PC-9 (cell line): Measurements from ENCODE around the gene METAP2.

Experiments
- EZH2 ChIP-seq: fragments of 200-600 bp; sonication (generic); IDR thresholded peaks from 2 replicates; pipeline ENCODE4 v1.8.0; 2017; ENCODE audit warnings: antibody characterized with exemption, low read depth
- TF ChIP-seq, protein P1 (sequence below): fragments of 200-600 bp; sonication (generic); conservative IDR thresholded peaks from 2 replicates; pipeline ENCODE4 v1.6.1; 2017; ENCODE audit warnings: mixed run types, antibody characterized with exemption, mild to moderate bottlenecking, moderate library complexity

DNA sequence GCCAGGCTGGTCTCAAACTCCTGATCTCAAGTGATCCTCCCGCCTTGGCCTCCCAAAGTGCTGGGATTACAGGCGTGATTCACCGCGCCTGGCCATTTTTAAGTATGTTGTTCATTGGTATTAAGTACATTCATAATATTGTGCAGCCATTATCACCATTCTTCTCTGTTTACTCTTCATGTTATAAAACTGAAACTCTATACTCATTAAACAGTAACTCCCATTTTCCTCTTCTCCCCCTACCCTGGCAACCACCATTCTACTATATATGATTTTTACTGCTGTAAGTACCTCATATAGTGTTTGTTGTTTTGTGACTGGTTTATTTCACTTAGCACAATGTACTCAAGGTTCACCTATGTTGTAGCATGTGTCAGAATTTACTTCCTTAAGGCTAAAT, 23.1 kb downstream of the METAP2 start:
- TF ChIP-seq, protein P1, sequence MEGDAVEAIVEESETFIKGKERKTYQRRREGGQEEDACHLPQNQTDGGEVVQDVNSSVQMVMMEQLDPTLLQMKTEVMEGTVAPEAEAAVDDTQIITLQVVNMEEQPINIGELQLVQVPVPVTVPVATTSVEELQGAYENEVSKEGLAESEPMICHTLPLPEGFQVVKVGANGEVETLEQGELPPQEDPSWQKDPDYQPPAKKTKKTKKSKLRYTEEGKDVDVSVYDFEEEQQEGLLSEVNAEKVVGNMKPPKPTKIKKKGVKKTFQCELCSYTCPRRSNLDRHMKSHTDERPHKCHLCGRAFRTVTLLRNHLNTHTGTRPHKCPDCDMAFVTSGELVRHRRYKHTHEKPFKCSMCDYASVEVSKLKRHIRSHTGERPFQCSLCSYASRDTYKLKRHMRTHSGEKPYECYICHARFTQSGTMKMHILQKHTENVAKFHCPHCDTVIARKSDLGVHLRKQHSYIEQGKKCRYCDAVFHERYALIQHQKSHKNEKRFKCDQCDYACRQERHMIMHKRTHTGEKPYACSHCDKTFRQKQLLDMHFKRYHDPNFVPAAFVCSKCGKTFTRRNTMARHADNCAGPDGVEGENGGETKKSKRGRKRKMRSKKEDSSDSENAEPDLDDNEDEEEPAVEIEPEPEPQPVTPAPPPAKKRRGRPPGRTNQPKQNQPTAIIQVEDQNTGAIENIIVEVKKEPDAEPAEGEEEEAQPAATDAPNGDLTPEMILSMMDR = no peak
- no peak for TF ChIP-seq EZH2
